CD4-positive, alpha-beta T cell treated with Interleukin-10 for 1 hour (primary cell): ENCODE data around the gene EFCC1.

ENCODE experiments used
- DNase-seq: peaks from one replicate; pipeline ENCODE4 v3.0.0-alpha.2; 2020

The EFCC1 gene

DNA sequence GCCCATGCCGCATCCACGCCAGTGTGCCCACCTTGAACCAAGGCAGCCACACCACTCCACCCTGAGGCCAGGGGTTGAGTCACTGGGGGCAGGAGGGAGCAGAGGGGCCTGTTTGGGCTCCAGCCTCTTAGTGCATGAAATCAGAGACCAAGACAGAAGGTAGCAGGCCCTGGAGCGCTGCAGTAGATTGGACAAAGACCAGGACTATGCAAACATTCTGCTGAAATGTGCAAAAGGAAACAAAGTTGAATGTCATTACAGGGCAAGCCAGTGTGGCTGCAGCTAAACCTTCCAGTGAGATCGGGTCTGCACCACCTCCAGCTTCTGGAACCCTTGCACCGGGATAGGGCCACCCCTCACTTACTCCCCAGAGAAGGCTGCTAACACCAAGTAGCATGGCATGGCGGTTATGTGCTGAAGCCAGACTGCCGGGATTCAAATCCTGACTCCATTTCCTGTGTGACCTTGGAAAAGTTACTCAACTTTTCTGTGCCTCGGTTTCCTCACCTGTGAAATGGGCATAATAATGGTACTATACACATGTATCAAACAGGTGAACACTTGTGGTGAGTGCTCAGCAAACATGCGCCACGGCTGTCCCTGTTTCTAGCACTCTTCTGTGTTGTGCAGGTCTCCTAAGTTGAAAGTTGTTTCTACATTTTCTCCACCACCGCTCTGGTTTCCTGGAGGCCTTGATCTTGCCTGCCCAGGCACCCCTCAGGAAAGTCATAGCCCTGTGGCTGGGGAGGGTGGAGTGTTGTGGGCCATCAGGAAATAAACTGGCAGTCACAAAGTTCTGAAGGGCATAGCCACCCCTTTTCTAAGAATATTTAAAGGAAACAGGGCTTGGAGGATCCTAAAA lies 34.5 kb downstream of the EFCC1 start:
- no peak for DNase-seq

DNA sequence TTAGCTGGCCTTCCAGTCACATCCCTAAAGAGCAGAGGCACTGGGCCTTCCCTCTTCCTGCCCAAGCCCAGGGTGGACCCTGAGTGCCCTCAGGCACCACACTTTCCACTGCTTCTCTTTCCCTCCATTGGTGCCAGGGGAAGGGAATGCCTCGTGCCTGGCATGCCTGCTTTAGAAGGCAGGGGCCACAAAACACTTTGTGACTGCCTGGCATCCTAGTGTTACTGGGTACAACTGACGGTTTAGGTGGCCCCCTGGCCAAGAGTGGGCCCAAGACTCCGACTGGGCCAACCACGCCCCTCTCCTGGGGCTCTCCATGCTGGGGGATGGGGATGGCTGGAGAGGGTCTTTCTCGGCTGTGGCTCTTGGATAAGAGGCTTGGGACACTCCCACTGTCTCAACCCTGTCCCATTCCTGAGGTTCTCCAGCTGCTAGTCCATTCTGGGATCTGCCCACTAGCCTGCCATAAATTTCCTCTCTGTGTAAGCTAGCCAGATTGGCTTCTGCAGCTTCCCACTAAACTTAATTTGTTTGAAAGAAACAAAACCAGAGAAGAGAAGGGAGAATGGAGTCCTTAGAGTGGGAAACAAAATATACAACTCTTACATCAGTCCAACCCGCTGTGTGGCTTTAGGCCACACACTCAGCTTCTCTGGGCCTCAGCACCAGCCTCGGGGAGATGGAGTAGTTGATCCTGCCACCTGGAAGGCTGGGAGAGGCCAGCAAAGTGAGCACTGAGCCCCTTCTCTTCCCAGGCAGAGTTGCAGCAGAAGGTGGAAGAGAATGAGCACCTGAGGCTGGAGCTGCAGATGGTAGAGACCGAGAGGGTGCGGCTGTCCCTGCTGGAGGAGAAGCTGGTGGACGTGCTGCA lies 35.4 kb downstream of the EFCC1 start:
- DNase-seq = no peak

DNA sequence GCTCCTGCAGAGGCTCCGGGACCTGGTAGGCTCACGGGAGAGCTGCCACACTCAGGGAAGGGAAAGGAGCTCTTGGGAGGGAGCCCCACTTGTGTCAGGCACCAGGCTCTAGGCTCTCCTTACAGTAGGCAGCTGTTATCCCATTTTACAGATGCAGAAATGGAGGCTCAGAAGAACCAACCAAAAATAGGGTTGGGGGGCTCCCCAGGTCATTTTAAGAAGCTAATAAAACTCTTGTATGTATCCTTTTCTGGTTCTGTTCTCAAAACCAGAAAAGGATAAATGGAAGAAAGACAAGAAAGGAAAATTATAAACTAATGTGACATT lies 36.0 kb downstream of the EFCC1 start:
- no peak for DNase-seq

DNA sequence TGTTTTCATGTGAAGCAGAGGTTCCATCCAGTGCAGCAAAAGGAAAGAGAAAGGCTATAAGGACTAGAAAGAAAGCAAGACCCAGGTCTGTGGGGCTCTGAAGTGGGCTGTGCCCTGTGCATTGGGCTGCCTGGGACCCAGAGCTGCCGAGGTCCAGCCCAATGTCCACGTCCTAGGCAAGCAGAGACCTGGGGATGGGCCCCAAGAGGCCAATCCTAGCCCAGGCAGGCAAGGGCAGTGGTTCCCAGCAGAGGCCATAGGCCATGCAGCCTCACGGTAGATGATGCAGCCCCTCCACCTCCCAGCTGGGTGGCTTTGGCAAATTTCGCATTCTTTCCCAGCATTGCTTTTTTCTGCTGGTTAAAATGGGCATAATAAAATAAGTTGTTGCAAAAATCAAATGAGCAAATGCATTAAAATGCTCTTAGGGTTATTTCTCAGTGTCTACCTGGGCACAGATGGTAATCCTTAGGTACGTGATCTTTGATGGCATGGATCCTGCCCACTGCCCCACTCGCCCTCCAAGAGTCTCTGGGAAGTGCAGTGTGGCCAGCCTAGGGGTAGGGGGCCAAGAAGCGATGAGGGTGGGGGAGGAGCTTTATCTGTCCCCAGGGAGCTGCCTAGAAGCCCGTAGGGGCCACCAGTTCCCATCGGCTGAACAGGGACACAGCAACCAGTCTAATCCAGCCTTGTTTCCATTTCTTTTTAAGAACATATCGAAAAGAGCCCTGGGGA lies 37.2 kb downstream of the EFCC1 start:
- DNase-seq = no peak

DNA sequence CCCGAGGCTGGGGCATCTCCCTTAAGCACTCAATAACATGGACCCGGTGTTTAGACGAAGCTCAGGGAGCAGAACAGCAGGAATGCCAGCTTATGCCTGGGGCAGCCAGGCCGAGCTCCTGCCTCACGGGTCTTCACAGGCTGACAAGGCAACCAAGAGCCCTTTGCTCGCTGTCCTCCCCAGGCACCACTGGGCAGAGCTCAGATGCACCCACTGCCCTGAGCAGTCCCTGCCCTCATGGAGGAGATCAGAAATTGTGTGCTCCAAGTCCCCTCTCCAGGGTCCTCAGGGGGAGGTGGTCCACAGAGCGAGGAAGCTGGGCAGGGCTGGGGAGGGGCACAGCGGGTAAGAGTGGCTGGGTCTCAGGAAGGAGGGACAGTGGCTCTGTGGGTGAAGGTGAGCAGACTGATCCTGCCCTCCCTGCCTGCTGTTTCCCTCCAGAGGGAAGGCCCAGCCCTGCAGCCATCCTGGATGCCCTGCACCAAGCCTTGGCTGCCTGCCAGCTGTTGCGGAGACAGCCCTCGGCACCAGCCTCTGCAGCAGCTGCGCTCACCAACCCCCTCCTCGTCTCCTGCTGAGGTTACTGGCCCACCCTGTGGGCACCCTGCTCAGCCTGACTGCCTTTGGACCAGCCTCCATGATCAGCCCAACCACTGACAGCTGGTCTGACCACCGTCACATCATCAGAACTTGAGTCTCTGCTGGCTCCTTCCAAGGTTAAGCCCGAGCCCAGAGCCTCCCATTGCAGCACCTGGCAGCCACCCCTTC lies 38.4 kb downstream of the EFCC1 start:
- DNase-seq = no peak

DNA sequence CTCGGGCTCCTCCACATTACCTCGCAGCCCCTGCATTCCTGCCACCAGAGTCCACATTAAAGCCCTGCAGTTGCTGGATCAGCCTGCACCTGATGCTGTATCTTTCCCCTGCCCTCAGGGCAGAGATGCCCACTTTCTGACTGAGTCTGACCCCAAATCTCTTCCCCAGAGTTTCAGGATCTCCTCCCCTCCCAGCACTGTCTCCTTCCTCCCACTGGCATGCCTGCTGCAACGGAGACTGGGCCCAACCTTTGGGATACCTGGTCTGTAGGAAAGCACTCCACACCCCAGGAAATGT lies 38.9 kb downstream of the EFCC1 start:
- DNase-seq = no peak

DNA sequence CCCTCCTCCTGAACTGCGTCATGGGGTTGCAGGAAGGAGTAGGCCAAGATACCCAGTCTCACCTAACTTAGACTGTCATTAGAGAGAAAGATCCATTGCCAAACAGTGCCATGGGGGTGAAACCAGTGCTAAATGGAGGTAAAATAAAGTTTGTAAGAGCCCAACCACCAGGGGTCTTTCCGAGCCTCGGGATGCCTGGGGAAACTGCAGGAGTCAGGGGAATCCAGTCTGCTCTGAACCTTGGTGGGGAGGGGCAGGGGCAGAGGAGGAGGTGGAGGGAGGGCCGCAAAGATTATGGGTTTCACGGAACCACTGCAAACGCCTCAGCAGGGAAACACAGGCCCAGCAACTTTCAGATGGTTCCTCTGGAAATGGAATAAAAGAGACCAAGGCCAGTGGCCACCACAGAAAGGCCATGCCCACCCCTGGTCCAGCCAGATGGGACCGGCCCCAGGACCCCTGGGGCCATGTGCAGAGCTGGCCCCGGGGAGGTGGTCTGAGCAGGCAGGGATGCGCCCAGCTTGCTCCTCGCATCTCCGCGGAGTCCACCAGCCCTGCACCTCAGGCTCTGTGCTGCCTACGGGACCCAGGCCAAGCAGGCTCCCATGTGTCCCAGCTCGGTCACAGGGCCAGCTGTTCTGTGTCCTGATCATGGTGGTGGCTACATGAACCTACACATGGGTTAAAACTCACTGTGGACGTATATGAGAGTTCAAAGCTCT lies 39.6 kb downstream of the EFCC1 start:
- DNase-seq = no peak

DNA sequence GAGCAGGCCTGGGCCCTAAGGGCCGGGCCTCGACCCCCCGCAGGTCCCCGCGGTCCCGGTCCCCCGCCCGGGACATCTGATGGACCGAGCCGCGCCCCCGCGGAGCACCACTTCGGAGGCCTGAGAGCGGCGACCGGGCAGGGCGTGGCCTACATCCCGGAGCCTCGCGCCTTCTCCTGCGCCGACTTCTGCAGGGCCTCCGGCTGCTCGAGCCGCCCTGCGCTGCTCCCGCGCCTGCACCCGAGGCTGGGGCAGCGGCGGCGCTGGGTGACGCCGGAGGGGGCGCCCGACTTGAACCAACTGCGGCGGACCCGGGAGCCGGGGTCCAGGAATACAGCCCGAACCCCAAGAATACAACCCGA lies 44.6 kb downstream of the EFCC1 start:
- DNase-seq = peak; percentile 31

DNA sequence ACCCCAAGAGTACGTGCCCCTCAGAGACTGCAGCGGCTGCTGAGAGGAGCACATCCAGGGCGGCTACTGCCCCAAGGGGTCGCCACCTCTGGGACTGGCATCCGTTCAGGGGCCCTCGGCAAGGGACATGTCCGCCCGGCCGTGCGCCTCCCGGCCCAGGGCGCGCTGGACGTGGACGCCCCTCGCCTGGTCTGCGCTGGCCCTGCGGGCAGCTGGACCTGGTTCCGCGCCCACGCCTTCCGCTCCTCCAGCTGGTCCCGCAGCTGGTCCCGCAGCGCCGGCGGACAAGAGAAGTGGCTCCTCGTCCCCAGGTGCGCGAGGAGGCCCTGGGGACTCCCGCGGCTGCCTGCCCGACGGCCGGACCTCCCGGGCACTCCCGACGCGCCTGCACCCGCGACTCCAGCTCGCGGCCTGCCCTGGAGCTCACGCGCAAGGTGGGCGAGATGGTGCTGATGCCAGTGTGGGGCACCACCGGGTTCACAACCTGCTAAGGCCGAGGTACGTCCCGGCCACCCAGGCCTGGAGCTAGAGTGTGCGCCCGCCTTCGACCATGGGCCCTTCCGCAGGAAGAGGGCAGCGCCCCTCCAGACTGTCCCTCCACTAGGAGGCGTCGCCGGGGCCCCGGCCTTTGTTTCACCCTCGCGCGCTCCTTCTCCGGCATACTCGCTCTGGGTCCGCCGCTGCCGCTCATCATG lies 45.1 kb downstream of the EFCC1 start:
- no peak for DNase-seq

DNA sequence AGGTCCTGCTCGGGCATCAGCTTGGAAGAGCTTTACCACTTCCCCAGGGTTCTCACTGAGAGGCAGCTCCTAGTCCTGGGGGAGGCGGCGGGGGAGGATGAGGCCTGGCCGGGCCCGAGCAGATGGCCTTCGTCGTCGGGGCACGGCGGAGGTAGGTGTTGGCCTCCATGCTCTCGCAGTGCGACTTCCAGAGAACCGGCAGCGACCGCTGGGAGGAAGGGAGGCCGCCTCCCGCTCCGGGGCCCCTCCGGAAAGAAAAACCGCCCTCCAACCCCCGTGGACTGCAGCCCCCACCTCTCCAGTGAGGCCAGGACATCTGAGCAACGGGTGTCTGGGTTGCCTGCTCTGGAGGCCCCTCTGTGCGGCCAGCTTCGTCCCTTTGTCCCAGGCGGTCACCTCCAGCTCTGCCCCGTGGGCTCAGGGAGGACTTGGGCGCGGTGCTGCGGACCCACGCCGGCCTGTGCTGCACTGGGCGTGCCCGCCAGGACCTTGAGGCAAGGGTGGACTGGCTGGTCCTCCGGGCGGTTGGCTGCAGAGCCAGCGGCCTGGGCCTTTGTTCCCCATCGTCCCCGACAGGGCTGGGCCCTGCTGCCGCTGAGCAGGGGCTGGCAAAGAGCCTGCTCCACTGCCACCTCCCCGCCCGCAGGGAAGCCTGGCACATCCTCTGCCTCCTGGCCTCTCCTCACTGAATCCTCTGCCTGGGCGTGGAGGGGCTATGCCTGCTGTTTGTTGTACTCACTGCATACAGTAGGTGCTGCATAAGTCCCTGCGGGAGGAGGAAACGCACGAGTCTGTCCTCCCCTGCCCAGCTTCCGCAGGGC lies 45.8 kb downstream of the EFCC1 start:
- DNase-seq = no peak

DNA sequence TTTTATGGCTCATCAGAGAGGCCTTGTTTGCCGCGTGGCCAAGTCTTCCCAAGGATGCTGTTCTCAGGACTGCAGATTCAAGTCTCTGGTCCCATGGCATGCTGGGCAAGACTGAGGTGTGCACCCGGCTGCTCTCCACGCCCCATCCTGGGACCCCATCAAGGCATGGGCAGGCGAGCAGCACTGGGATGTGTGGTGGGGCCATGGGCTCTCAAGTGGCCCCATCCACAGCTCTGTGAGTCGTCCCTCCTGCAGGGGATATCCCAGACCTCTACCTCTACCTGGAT lies 46.4 kb downstream of the EFCC1 start:
- DNase-seq = no peak

DNA sequence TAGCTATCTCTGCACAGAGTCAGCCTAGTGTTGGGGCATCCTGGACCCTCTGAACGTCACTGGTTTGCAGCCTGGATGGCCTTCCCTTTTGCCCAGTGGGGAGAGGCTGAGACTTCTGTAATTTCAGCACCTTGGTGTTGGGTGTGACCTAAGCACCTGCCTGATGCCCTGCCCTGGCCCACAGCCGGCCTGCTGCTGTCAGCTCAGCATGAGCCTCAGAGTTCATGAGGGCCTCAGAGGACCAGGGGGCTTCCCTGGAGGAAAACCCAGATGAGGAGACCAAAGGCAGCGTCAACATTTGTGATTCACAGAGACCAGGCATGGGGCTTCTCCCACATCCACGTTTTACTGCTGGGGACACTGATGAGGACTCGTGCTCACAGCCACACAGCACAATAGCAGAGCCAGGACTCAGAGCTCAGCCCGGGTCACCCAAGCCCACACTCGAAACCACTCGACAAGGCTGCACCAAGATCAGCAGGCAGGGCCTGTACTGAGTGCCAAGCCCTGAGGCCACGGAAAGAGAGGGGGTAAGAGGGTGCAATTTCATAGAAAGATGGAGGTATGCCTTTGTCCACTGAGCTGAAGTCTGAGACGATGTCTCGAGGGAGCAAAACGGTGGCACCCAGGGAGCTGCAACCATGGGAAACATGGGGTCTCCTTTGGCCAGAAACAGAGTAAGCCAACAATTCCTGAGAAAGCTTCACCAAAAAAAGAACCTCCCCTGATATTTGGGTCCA lies 49.6 kb downstream of the EFCC1 start:
- DNase-seq = no peak

DNA sequence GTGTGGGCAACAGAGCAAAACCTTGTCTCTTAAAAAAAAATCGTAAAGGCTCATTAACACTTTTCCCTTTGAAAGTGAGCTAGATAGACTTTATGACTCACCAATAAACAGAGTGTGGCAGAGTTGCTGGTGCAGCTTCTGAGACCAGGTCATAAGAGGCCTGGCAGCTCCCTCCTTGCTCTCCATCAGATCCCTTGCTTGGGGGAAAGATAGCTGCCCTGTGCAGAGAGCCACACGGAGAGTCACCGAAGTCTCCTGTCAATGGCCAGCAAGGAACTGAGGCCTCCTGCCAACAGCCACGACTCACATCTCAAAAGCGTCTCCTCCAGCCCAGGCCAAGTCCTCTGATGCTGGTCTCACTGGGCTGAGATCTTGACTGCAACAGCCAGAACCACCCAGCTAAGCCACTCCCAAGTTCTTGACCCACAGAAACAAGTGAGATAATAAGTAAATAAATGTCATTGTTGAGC lies 50.8 kb downstream of the EFCC1 start:
- no peak for DNase-seq

DNA sequence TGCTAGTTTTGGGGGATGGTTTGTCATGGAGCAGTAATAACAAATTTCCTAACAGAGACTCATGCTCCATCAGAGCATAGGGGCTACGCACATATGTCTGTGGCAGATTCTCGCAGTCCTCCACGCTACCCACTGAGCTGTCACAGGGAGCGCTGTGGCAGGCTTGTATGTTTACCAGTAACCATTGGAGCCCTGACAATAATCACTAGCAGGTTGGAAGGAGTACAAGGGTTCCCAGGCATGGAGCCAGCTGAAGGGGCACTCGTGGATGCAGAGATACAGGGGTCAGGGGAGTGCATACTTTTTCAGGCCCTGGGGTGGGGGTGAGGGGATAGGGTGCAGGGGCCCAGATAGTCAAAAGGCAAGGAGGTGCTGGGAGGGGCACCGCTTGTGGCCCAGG lies 51.6 kb downstream of the EFCC1 start:
- no peak for DNase-seq

DNA sequence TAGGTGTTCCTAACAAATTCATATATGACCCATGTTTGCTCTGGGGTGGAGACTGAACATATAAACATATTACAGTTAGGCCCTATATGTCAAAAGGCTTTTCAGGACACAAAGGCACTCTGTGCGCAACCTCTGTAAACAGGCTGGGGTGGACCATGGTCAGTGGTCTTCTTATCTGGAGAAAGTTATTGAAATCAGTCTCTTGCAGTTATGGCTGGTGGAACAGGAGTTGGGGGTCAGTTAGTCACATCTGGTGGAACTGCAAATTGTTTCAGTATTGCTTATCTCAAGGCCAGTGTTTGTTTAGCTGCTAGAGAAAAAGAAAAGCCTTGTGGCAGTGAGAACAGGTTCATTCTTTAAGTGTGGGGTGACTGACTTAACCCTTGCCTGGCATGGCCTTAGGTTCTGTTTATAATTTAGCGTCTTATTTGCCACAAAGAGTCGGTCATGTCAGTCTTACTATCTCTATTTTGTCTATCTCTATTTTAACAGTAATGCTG lies 53.6 kb downstream of the EFCC1 start:
- no peak for DNase-seq

DNA sequence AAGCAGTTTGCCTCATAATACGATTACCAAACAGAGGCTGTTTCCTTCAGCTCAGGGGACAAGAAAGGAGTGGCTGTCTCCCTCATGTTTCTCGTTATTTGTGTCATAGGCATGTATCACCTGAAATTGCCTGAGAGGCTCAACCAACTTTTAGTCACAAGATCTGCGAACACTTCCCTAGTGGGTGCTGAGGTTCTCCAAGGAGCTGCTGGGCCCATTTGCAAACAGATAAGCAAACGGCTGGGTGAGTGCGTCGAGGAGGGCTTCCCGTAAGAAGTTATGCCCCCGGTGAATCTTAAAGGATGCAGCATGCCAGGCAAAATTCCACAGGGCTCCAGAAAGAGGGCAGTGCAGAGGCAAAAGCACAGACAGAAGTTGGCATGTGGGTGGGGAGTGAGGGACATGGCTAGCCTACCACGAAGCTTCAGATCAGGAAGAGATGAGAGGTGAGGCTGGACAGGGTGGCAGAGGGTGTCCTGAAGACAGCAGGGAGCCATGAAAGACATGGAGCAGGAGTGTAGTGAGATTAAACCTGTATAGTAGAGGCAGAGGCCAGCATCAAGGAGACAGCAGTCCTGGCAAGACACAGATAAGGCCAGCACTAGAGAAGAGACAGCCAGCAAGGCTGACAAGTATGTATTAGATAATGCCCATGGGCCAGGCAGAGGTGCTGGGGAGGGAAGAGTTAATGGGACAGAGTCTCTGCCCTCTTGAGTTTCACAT lies 55.5 kb downstream of the EFCC1 start:
- DNase-seq = no peak

DNA sequence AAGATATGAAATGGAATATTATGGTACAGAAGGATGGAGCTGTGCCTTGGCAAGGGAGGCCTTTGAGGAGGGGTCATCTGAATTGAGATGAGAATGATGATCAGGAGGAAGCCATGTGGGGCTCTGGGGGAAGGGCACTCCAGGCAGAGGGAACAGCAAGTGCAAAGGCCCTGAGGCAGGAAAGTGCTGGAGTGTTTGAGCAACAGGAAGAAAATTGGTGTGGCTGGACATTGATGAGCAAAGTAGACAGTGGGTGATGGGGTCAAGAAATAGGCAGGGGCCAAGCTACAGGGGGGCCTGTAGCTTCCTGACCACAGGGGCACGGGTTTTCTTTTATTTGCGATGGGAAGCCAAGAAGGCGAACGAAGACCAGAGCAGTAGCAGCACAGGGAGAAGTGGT lies 56.1 kb downstream of the EFCC1 start:
- no peak for DNase-seq

DNA sequence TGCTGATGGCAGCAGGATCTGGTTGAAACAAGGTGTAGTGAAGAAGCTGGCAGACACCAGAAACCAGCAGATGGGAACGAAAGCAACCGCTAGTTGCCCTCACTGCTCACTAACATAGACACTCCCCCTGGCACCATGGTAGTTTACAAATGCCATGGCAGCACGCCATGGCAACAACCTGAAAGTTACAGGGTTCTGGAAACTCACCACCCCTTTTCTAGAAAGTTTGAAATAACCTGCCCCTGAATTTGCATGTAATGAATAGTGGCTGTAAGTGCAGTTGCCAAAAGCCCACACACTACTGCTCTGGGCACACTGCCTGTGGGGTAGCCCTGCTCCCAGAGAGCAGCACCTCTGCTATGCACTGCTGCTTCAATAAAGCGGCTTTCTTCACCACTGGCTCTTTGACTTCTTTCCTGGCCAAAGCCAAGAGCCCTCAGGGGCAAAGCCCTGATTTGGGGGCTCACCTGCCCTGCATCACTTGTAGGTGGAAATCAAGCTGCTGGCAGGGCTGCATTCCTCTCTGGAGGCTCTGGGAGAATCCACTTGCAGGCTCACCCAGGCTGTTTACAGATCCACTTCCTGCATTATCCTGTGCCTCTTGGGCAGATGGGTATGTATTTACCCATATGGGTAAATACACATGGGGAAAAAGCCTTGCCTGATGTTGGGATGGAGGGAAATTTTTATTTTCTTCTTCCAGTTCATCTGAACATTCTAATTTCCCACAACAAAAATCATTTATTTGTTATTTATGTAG lies 57.5 kb downstream of the EFCC1 start:
- DNase-seq = peak; percentile 30
